Measurements from ENCODE around the gene HSPA4L. TPM values are rescaled to one million over a fixed set of nuclear protein-coding genes. Genes with fewer than 3 reads are reported as not detected.

Gene HSPA4L
- total and polyA plus RNA-seq, 2 donors (not counting 1 experiment from before 2014, with no cell fraction given), result not detected

GRCh38 chr4:127778102-127778501 lies 4.0 kb upstream of the HSPA4L start:
- Histone ChIP-seq H3K79me2 (ENCODE audit: control insufficient read depth, insufficient read depth, low read length) (no peaks in the 10 kb centered on the region), H3K9me3 (ENCODE audit: control extremely low read depth in 1 of 3, control insufficient read depth in 2 of 3, insufficient read depth in 1 of 3, low read length in 2 of 3) (peaks cover 0 to 13% (median 0%) of the 10 kb centered on the region in 3 donors), H3K4me3 (ENCODE audit: control extremely low read depth in 1 of 5, extremely low read depth in 1 of 5, insufficient read depth in 1 of 5, low read depth in 2 of 5, low read length in 4 of 5) (no peak overlapping the region), H3K9ac (ENCODE audit: low read length) (no peak overlapping the region), H3K4me1 (ENCODE audit: control insufficient read depth in 2 of 2, insufficient read depth in 2 of 2, low read length in 2 of 2) (peaks cover 19 to 21% of the 10 kb centered on the region in 2 donors), H3K4me2 (replicated peaks; ENCODE audit: low read depth, low read length, poor library complexity, severe bottlenecking) (no peak overlapping the region), H4K20me1 (ENCODE audit: control insufficient read depth, insufficient read depth, low read length, poor library complexity, severe bottlenecking) (no peaks in the 10 kb centered on the region), H2AFZ (ENCODE audit: insufficient read depth, low read depth, low read length, poor library complexity, severe bottlenecking) (no peak overlapping the region), H3K36me3 (replicated peaks in 1 of 2; ENCODE audit: control extremely low read depth in 1 of 2, control insufficient read depth in 1 of 2, extremely low read depth in 1 of 2, insufficient read depth in 2 of 2, low read length in 1 of 2) (no peaks in the 10 kb centered on the region), H3K27me3 (replicated peaks in 1 of 4; ENCODE audit: control extremely low read depth in 1 of 4, control insufficient read depth in 3 of 4, insufficient read depth in 4 of 4, low read length in 3 of 4) (peaks cover 2 to 47% (median 36%) of the 10 kb centered on the region in 4 experiments), H3K27ac (ENCODE audit: low read length in 2 of 2) (no peak overlapping the region)
- Mint-ChIP-seq H3K27ac (no peak overlapping the region), H3K4me3 (no peak overlapping the region), H3K9me3 (ENCODE audit: insufficient read depth) (no peaks in the 10 kb centered on the region), H3K4me1 (peaks cover 16% of the 10 kb centered on the region), H3K27me3 (peaks cover 66% of the 10 kb centered on the region)
- DNase-seq (no peak), ATAC-seq (ENCODE audit: low read depth) (no peak)
- intact Hi-C loops (cut with micrococcal nuclease), result no loop called here
- no CpG with 5 or more reads among the region's 2 CpGs for WGBS (ENCODE audit: insufficient coverage)
- ChIA-PET CTCF (no interaction called here), POLR2A (no interaction called here)
- no peak for TF ChIP-seq EZH2 (IDR thresholded peaks at IDR 0.05; ENCODE audit: borderline replicate concordance, insufficient read depth, low read depth, low read length, poor library complexity, severe bottlenecking)

DNA sequence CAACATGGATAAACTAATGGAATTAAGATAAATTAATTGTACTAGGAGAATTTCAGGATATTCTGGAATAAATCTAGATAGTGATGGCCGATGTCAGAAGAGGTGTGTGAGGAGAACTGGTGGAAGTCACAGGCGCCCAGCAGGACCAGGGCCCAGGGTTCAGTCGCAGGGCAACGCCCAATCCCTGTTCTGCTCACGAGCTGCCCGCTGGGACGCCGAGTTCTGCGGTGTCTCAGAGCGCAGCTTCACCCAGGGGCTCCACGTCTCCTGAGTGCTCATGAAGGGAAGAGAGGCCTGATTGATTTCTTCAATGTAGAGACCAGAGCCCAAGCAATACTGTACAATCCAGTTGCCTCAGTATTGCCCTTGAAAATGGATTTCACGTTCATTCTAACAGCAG lies 1.5 kb upstream of the HSPA4L start:
- H3K27ac ChIP-seq (ENCODE audit: low read length in 2 of 2), result no peak overlapping the region
- H3K79me2 ChIP-seq (ENCODE audit: control insufficient read depth, insufficient read depth, low read length), result no peaks in the 10 kb centered on the region
- WGBS (ENCODE audit: insufficient coverage), result 100% methylated on average over 11 of the region's 12 CpGs
- POLR2A ChIA-PET, result no interaction called here
- intact Hi-C loops (cut with micrococcal nuclease), result no loop called here
- ATAC-seq (ENCODE audit: low read depth) (no peak), DNase-seq (no peak)
- no peaks in the 10 kb centered on the region for H3K9me3 Mint-ChIP-seq (ENCODE audit: insufficient read depth)
- TF ChIP-seq EZH2 (IDR thresholded peaks at IDR 0.05; ENCODE audit: borderline replicate concordance, insufficient read depth, low read depth, low read length, poor library complexity, severe bottlenecking), result no peak
- H3K9me3 ChIP-seq (ENCODE audit: control extremely low read depth in 1 of 3, control insufficient read depth in 2 of 3, insufficient read depth in 1 of 3, low read length in 2 of 3), result peaks cover 0 to 15% (median 0%) of the 10 kb centered on the region in 3 donors
- H2AFZ ChIP-seq (ENCODE audit: insufficient read depth, low read depth, low read length, poor library complexity, severe bottlenecking), result no peak overlapping the region
- CTCF ChIA-PET, result no interaction called here
- peaks cover 59% of the 10 kb centered on the region for H3K27me3 Mint-ChIP-seq
- H3K27me3 ChIP-seq (replicated peaks in 1 of 4; ENCODE audit: control extremely low read depth in 1 of 4, control insufficient read depth in 3 of 4, insufficient read depth in 4 of 4, low read length in 3 of 4), result peaks cover 2 to 44% (median 37%) of the 10 kb centered on the region in 4 experiments
- H3K4me1 Mint-ChIP-seq, result peaks cover 20% of the 10 kb centered on the region
- H4K20me1 ChIP-seq (ENCODE audit: control insufficient read depth, insufficient read depth, low read length, poor library complexity, severe bottlenecking), result no peaks in the 10 kb centered on the region
- H3K9ac ChIP-seq (ENCODE audit: low read length), result no peak overlapping the region
- H3K4me3 Mint-ChIP-seq, result no peak overlapping the region
- H3K4me1 ChIP-seq (ENCODE audit: control insufficient read depth in 2 of 2, insufficient read depth in 2 of 2, low read length in 2 of 2), result peaks cover 21% of the 10 kb centered on the region in 2 donors
- H3K27ac Mint-ChIP-seq, result no peak overlapping the region
- no peaks in the 10 kb centered on the region for H3K36me3 ChIP-seq (replicated peaks in 1 of 2; ENCODE audit: control extremely low read depth in 1 of 2, control insufficient read depth in 1 of 2, extremely low read depth in 1 of 2, insufficient read depth in 2 of 2, low read length in 1 of 2)
- H3K4me3 ChIP-seq (ENCODE audit: control extremely low read depth in 1 of 5, extremely low read depth in 1 of 5, insufficient read depth in 1 of 5, low read depth in 2 of 5, low read length in 4 of 5), result no peak overlapping the region
- H3K4me2 ChIP-seq (replicated peaks; ENCODE audit: low read depth, low read length, poor library complexity, severe bottlenecking), result no peak overlapping the region
